Stimulated activated CD8-positive, alpha-beta memory T cell treated with anti-CD3 and anti-CD28 coated beads, Interleukin-7, amount 100 ng/mL, for 4 hours (primary cell): ENCODE data around the gene SH3GL2.

Source experiments
- DNase-seq, 2 donors: peaks; one replicate each; pipeline ENCODE4 v3.0.0-alpha.2; 2020; ENCODE audit warnings: low read depth in 2 of 2

The SH3GL2 gene

DNA sequence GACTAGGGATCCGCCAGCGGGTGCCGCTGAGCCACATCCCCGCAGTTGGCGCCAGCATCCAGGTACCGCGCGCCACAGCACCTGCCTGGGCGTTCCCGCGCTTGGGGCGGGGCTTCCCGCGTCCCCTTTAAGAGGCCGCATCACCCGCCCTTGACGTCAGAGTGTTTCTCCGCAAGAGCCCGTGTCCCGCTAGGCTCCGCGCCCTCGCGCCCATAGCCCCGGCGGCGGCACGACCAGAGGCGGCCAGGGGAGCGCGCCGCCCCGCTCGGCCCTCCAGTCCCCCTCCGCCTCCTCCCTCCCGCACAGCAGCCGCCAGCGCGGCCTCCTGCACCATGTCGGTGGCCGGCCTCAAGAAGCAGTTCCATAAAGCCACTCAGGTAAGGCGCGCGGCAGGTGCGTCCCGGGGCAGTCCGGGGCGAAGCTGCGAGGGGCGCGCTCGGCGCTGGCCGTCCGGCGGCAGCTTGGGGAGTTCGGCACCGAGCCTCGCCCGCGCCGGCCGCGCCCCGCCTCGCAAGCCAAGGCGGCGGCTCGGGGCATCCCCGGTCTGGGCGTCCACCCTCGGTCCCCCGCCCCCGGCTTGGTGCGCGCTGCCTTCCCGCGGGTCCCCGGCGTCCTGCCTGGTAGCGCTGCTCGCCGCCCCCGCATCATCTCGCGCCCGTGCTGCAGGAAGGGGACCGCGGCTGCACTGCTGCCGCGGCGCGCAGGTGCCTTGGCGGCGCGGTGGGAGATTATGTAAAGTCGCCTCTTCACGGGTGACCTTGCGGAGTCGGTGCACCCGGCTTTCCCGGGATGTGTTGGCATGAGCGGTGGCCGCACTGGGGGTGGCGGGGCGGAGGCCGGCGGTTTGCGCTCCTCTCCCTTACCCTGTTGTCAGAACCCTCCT, at the start of gene SH3GL2:
Gene SH3GL2, plus strand, starts transcription at position 156 of the 883 bp plus-strand sequence.
- no peak for DNase-seq

DNA sequence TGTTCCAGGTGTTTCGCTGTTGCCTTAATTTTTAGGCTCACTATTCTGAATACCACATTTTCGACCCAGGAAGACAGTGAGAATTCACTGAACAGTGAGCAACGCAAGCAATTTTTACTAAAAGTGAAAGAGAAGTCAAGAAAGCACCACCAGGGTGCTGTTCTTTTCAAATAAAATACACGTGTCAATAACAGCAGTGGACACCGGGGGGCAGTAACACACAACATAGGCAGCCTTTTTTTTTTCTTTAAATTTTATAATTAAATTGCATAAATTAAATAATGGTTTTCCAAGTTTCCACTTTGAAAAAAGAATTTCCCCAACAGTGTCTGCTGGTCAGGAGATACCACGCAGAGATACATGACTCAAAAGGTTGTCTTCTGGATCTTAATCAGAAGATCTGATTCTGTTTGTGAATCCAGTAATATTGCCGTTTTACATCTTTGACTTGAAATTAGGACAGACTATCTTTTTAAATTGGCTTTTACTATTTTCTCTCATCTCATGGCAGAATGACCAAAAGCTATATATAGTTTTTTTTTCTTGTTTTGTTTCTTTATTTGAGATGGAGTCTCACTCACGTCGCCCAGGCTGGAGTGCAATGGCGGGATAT, 47.1 kb upstream of the SH3GL2 start:
- DNase-seq, result no peak

DNA sequence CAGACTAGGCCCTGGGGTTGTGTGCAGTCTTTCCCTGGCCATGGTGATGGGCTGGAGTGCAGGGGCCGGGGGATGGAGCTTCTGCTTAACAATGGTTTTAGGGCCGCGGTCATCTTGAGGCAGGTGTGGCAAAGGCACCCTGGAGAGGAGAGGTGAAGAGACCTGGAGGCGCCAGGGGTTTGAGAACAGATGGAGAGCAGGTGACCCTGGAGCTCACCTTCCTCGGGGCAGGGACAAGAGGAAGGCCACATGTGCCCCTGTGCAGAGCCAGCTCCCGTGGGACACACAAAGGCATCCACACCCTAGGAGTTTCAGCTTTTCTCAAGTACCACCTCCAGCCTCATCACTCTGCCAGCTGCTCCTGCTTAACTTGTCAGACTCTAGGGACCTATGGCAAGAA, 46.4 kb upstream of the SH3GL2 start:
- DNase-seq, result no peak

DNA sequence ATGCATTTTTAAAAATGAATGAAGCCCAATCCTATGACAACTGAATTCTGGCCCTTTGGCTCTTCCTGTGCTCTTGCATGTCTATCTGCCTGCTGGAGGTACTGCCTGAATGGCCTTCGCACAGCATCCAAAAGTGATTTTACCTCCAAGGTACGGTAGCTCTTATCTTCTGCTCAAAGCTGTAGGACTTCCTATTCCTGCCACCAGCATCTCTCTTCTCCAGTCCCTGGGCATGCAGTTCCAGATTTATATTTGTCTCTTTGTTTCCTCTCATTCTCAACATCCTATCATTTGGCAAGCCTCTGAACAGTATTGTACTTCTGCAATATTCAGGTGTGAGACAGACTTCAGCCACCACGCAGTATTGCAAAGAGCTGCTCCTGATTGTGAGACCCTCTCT, 43.7 kb upstream of the SH3GL2 start:
- no peak for DNase-seq

DNA sequence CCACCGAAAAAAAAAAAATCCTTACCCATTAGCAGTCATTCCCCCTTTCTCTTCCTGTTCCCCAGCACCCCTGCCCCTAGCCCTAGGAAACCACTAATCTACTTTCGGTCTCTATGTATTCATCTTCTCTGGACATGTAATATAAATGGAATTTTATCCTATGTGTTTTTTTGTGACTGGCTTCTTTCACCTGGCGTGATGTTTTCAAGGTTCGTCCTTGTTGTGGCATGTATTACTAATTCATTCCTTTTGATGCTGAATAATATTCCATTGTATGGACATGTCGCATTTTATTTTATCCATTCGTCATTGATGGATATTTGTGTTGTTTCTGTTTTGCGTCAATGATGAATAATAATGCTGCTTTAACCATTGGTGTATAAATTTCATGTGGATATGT, 42.8 kb upstream of the SH3GL2 start:
- DNase-seq, result no peak

DNA sequence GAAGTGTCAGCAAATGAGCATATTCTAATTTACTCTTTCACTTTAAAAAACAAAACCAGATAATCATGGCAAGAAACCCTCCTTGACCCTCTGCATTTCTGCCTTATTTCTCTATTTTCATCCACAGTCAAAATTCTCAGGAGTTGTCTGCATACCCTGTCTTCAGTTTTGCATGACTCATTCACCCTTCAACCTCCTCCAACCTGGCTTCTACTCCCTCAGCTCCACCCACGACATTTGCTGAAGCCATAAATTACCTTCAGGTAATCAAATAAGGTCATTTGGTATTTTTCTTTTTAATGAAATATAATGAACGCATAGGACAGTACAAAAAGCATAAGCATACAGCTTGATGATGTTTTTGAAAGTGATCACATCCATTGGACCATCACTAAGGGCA, 27.8 kb upstream of the SH3GL2 start:
- DNase-seq, result no peak

DNA sequence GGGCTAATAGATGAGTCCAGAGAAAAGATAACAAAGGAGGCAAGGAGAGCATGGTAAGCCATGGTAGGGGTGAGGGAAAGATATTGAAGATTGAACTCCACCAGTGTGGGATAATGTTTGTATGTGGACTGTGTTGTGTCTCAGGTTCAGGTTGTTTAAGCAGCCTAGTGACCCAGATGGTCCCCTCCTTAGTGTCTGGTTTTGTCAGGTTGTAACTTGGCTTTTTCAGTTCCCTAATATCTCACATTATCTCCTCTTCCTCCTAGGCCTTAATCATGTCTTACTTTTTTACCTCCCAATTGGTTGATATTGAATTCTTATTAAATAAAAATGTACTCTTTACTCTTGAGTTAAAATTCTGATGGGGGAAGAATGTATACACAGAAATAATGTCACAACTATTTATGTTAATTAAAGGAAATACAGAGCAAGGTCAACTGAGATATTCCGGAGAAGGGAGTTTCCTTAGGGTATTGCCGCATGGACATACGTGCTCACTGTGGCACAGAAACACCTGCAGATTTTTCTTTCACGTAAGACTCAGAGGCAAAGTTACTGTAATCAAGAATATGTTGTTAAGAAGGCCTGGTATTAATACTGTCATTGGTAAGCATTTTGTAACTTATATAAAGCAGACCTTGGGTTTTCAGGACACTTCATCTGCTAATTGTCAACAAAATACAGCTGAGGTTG, 23.4 kb upstream of the SH3GL2 start:
- no peak for DNase-seq

DNA sequence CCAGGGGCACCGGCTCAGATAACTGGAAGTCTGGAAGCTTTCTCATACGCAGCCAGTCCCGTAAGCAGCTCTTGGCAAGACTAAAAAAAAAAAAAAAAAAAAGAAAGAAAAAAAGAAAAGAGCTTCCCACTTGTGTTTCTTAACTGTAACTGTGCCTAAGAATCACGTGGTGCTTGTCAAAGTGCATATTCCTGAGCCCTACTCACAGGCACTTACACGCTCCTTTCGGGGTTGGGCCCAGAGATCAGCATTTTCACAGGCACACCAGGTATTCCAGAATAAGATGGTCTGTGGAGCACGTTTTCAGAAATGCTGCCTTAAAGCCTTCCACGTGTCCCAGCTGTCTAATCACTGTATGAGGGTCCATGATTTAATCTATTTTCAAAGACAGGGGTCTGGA, 22.6 kb upstream of the SH3GL2 start:
- no peak for DNase-seq

DNA sequence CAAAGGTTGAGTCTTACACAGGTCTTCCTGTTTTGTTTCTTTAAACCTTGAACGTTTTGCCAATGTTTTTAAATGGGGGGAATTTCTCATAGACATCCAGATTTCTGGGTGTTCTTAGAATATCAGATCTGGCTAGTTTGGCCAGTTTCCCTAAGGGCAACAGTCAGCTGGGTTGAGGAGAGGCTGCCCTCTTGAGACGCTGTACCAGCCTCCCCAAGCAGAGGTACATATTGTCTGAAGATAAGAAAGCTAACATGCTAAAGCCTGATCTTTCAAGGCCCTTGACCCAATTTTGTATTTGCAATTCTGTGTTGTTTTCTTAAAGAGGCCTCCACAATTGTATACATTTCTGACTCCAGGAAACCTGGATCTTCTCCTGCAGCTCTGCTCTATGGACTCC, 21.9 kb upstream of the SH3GL2 start:
- no peak for DNase-seq

DNA sequence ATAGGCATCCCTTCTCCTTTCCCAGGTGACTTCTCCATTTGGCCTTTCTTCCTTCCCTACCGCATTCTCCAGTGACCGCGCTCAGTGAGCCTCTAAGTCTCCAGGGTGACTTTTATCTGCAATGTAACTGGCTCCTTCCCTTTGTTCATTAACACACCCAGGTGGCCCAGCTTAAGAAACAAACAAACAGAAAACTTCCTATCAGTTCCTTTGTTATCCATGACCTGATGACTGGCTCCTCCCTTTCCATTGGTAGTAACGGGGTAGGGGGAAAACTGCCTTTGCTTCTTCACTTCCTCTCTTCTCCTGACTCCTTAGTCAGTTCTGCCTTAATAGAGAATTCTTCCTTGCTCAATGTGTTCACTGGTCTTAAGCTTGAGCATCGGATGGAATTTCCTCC, 7.0 kb upstream of the SH3GL2 start:
- no peak for DNase-seq

DNA sequence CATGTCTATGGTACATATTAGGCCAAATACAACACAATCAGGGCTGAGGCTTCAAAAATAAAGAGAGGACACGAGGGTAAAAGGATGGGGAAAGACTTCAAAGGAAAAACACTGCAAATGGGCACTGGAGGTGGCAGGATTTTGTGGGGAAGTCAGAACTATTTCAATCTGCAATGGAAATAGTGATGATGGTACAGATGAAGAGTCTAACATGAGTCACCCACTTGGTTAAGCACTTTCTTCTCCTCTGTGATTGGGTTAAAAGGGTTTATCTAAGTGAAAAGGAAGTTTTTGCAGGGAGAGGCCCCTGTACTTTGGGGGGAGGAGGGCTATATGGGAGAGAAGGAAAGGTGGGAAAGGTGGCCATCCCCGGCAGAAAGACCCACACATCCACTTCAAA, 4.5 kb upstream of the SH3GL2 start:
- DNase-seq, result no peak

DNA sequence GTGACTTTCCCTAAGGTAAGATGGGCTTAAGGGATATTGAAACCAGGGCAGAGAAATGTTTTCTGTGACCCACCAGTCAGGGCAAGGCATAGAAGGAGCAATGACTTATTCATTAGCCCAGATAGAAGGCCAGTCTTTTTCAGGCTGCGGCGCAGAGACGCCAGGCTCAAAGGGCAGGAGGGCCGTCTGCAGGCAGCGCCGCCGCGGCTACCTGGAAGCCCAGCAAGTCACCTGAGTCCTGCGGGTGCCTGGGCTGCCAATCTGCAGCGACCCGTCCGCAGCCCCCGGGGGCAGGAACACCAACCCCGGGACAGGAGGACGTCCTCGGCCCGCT, 322 bp upstream of the SH3GL2 start:
- no peak for DNase-seq

DNA sequence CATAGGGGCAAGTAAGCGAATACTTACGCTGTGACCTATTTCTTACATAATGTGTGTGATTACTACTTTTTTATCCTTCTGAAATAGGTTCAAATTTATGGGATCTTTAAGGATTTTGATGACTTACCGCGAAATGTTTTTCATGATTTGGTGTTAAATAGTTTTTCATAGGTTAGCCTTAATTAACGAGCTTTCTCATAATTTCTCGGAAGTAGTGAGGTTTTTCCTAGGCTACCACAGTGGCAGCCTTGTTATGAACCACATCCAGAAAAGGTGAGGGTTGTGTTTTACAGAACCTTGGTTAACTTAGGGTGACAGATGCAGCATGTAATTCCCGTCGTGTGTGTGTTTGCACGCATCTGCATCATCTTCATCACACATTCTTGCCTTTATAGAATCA, 1.3 kb downstream of the SH3GL2 start:
- DNase-seq, result no peak

DNA sequence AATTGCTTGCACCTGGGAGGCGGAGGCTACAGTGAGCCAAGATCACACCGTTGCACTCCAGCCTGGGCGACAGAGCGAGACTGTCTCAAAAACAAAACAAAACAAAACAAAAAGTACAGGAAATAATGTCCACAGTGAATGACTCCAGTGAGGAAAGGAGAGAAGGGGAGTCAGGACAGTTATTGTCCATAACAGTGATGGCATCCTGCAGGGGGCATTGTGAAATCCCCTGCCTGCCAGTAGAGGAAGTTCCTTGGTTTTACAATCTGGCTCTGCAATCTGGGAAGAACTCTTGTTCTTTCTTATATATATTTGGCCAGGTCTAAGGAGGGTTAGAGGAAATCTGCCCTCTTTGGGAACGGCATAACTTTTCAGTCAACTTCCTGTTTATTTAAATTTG, 8.2 kb downstream of the SH3GL2 start:
- no peak for DNase-seq

DNA sequence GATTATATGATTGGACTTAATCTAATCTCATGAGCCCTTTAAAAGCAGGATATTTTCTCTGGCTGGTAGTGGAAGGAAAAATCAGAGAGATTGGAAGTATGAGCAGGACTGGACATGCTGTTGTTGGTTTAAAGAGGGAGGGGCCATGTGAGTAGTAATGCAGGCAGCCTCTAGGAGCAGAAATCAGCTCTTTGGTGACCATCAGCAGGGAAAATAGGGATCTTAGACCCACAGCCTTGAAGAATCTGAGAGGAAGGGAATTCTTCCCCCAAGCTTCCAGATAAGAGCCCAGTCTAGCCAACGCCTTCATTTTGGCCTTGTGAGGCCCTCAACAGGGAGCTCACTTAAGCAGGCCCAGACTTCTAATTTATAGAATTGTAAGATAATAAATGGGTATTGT, 9.5 kb downstream of the SH3GL2 start:
- DNase-seq, result no peak

DNA sequence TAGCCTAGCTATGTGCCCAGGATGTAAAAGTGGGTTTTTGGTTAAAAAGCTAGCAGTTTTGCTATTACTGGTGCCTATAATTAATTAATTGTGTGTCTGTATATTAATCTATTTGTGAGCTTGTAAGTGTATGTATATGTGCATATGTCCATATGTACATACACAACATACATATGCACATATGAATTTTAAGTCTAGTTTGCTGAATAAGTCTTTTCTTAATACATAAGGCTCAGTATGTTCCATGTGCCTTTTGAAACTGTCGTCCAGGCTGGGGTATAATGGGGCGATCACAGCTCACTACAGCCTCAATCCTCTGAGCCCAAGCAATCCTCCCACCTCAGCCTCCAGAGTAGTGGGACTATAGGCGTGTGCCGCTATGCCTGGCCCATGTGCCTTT, 10.1 kb downstream of the SH3GL2 start:
- no peak for DNase-seq

DNA sequence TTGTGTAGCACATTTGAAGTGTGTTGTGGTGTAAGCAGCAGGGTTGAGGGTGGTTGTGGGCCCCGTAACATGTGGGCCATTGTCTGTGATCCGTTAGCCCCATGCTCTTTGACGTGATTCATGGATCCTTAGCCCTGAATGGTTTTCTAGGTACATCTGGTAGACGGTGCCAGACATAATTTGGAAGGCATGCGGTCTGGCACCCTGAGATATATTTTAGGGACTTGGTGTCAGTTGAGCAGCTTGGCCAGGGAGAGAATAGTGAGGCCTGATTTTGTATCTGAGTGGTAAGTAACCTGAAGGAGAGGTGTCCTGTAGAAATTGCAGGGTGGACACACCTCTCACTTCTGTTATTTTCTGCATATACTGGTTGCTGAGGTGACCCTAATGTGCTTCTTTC, 10.9 kb downstream of the SH3GL2 start:
- DNase-seq, result no peak

DNA sequence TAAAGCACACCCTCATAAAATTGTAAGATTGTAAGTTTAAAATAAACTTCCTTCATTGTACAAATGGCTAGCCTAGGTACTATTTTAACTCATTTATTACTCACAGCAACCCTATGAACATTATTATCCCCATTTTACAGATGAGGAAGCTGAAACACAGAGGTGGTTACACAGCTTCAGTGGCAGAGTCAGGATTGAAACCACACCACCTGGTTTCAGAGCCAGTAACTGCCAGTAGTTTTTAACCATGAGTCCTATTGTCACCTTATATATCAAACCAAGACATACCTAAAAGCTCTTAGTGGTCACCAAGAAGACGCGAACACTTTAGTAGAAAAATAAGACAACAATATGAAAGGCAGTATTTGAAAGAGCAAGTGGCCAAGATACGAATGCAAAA, 16.1 kb downstream of the SH3GL2 start:
- no peak for DNase-seq

DNA sequence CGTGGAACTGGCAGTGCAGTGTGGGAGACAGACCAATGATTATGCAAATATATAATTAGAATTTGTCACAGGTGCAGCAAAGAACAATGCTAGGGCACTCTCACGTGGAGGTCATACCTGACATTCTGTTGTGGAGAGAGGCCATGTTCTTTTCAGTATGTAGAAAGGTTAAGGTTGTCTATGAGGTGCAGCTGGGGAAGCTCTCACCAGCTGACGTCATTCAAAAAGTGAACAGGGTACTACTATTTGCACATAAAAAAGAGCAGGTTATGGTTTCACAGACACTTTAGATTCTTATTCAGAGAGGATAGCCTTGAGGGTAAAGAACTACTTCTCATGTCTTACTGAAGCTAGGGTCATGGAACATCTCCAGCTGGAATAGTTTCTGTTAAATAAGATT, 19.1 kb downstream of the SH3GL2 start:
- no peak for DNase-seq

DNA sequence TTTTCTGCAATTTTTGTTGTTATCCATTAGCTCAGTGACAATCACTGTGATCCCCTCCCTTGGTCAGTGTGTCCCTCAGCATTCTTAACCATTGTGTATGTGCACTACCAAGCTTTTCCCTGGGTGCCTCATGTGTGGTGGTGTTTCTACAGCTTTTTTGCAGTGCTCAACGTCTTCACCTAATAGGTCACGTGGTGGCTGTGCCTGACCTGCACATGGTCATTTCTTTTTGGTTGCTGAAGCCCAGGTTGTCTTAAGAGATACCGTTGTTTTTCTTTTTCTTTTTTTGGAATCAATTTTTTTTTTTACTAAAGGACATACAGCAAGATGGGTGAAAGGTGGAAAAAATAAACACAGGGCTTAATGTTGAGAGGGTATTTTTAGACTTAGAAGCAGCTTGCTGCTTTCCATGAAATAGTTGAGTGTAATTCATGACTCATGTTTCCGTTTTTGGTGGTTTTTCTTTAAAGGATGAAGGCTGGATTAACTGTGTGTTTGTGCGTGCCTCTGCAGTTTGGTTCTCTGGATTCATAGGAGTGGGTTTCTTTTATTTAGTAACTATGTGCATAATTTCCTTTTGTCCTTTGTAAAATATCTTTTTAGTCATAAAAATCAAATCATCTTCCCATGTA, 22.2 kb downstream of the SH3GL2 start:
- DNase-seq, result no peak

DNA sequence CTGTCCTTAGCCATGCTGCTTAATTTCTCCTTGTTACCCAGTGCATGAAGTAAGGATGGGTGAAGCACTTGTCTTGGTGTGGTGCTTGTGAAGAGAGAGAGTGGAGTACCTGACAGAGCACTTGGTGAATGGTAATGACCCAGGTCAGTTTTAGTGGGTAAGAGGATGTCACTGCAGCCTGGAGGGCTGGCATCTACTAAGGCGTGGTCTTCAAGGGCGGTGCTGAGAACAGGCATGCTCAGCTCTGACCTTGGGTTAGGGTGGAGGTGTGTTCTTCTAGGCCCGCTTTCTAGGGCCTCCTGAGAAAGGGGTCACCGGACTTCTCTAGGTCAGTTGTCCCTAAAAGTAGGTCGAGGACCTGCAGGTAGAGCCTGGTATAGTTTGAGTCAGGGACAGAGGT, 25.7 kb downstream of the SH3GL2 start:
- DNase-seq, result no peak

DNA sequence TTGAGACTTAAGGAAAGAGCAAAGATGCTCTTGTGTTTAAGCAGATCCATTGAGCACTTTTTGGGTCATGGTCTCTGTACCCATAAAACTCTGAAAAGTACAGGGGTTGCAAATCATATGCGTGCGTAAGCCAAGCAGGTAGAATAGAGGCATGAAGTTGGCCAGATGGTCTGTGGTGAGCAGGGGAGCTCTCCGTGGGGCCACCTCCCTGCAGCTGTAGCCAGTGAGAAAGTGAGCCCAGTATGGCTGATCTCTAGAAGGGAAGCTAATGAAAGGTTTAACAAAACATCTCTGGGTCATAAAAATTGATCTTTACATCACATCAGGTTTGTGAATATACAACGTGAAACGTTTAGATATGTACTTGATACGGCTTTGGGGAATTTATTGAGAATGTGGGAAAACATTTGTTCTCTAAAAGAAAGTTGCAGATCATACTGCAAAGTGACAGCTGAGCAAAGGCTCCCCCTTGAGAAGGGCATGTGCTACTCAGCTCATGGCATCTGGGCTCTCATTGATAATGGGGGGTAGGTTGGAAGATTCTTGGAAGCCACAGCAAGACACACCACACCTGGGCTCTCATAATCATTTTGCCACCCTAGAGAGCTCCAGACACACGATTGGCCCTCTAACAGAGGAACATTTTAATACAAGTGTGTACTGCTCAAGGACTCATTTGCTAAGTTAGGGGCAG, 30.6 kb downstream of the SH3GL2 start:
- DNase-seq, result no peak
